Vagina (tissue), 2 donors: ENCODE results near the gene GAL3ST1. TPM values are rescaled to one million over a fixed set of nuclear protein-coding genes. Genes with fewer than 3 reads are reported as not detected.

Source experiments
- DNase-seq, 2 donors: peaks; one replicate each; pipeline ENCODE4 v3.0.0-alpha.2; 2017; ENCODE audit errors: extremely low spot score in 2 of 2
- H3K27ac ChIP-seq: fragments of 200-600 bp; sonication (generic); one replicate; pipeline ENCODE4 v1.5.1; 2019
- H3K27me3 ChIP-seq: fragments of 200-600 bp; sonication (generic); one replicate; pipeline ENCODE4 v1.5.1; 2019
- H3K36me3 ChIP-seq, 2 donors: fragments of 200-600 bp; sonication (generic); one replicate each; pipeline ENCODE4 v1.5.1; 2017 to 2019
- H3K4me1 ChIP-seq: fragments of 200-600 bp; sonication (generic); one replicate; pipeline ENCODE4 v1.5.1; 2019
- H3K4me3 ChIP-seq, 2 donors: fragments of 200-600 bp; sonication (generic); 1 replicate in 1 of 2; 2 replicates in 1 of 2; pipeline ENCODE4 v1.5.1; 2016 to 2019
- H3K9me3 ChIP-seq: fragments of 200-600 bp; sonication (generic); one replicate; pipeline ENCODE4 v1.5.1; 2019
- POLR2A ChIP-seq, 2 donors: fragments of 450-650 bp; IDR thresholded peaks; one replicate each; pipeline ENCODE4 v1.6.1; 2017; ENCODE audit warnings: antibody characterized with exemption in 2 of 2, mild to moderate bottlenecking in 2 of 2, moderate library complexity in 2 of 2
- POLR2AphosphoS5 ChIP-seq, 2 donors: sonication (generic); formaldehyde crosslinking; IDR thresholded peaks; one replicate each; pipeline ENCODE4 v1.9.0; 2017; ENCODE audit warnings: antibody characterized with exemption in 2 of 2, mild to moderate bottlenecking in 2 of 2, low read depth in 1 of 2; ENCODE audit not compliant: insufficient read depth in 1 of 2
- intact Hi-C: fragments of 100-400 bp; cut with DNase I; formaldehyde crosslinking; loops from one replicate; pipeline ENCODE4 v1.15.1; 2023
- total RNA-seq: library from RNA; depleted of rRNA; stranded (reverse); fragments of >200 nt; gene quantifications from one replicate; pipeline ENCODE4 v1.2.3, GENCODE V29; 2016
- TF ChIP-seq, protein P1 (sequence below), 3 experiments: fragments of 450-650 bp in 2 of 3; fragments of 200-600 bp in 1 of 3; sonication (generic) in 1 of 3; IDR thresholded peaks; one replicate each; pipeline ENCODE4 v1.5.1; 2017 to 2019; ENCODE audit warnings: antibody characterized with exemption in 3 of 3, mild to moderate bottlenecking in 2 of 3, moderate library complexity in 2 of 3

GAL3ST1 gene
- total RNA-seq, 1 donor from 2014 or later: not detected

DNA sequence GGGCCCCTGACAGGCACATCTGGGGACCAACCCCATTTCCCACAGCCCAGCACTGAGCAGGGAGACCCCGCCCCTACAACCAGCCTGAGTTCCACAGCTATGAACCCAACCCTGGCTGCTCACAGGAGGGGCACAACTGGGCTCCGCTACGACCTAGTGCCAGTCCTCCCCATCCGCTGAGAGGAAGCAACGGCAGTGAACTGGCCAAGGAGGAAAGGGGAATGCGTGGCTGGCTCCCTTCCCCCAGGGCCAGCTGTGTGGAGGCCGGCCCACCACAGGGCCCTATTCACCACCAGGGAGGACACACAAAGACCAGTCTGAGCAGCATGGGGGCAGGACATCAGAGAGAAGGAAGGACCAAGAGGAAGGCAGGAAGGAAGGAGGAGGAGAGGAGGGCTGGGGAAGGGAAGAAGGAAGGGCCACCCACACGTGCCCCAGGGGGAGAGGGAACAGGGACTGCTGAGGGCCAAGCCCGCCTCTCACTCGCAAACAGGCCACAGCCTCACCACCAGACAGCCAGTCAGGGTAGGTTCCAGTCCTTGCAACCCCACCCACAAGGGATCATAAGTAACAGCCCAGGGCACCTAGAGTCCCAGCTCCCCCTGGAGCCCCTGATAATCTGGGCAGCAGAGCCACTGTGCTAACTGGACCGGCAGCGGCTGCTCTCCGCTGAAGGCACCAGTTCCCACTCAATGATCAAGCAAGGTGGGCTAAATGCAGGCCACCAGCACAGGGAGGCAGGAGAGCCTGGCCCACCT is 8.5 kb upstream of the GAL3ST1 start:
- no peak overlapping the region for H3K27ac ChIP-seq
- DNase-seq: no peak
- H3K9me3 ChIP-seq: no peaks in the 10 kb centered on the region
- no peak for TF ChIP-seq POLR2A (IDR thresholded peaks at IDR 0.05)
- TF ChIP-seq POLR2AphosphoS5 (IDR thresholded peaks at IDR 0.05; ENCODE audit: insufficient read depth in 1 of 2, low read depth in 1 of 2): no peak
- TF ChIP-seq, protein P1, sequence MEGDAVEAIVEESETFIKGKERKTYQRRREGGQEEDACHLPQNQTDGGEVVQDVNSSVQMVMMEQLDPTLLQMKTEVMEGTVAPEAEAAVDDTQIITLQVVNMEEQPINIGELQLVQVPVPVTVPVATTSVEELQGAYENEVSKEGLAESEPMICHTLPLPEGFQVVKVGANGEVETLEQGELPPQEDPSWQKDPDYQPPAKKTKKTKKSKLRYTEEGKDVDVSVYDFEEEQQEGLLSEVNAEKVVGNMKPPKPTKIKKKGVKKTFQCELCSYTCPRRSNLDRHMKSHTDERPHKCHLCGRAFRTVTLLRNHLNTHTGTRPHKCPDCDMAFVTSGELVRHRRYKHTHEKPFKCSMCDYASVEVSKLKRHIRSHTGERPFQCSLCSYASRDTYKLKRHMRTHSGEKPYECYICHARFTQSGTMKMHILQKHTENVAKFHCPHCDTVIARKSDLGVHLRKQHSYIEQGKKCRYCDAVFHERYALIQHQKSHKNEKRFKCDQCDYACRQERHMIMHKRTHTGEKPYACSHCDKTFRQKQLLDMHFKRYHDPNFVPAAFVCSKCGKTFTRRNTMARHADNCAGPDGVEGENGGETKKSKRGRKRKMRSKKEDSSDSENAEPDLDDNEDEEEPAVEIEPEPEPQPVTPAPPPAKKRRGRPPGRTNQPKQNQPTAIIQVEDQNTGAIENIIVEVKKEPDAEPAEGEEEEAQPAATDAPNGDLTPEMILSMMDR (IDR thresholded peaks at IDR 0.05): no peak
- H3K4me3 ChIP-seq: no peak overlapping the region
- H3K27me3 ChIP-seq: no peaks in the 10 kb centered on the region
- intact Hi-C loops: no loop called here
- no peaks in the 10 kb centered on the region for H3K4me1 ChIP-seq
- peaks cover 10 to 100% of the 10 kb centered on the region in 2 donors for H3K36me3 ChIP-seq

DNA sequence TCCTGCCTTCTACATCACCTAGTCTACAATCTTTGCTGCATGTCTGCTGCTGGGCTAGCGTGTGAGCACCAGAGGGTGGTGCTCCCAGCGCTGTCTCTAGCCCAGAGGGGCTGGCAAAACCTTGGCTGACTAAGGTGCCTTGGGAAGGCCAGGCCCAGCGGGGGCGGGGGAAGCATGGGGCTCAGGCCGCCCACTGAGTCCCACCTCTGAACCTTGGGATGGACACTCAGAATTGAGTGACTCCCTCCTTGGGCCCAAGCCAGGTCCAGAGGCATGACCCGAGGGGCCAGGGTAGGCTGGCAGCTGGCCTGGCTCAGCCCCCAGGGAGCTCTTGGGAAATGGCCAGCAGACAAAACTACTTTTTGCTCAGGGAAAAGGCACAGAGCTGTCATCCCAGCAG is 7.6 kb upstream of the GAL3ST1 start:
- Histone ChIP-seq H3K9me3 (no peaks in the 10 kb centered on the region), H3K36me3 (peaks cover 10 to 99% of the 10 kb centered on the region in 2 donors), H3K27me3 (no peaks in the 10 kb centered on the region), H3K4me1 (no peaks in the 10 kb centered on the region), H3K27ac (no peak overlapping the region), H3K4me3 (no peak overlapping the region)
- DNase-seq: no peak
- TF ChIP-seq POLR2AphosphoS5 (IDR thresholded peaks at IDR 0.05; ENCODE audit: insufficient read depth in 1 of 2, low read depth in 1 of 2) (no peak), POLR2A (IDR thresholded peaks at IDR 0.05) (no peak)
- TF ChIP-seq, protein P1 (IDR thresholded peaks at IDR 0.05): no peak
- intact Hi-C loops: no loop called here

DNA sequence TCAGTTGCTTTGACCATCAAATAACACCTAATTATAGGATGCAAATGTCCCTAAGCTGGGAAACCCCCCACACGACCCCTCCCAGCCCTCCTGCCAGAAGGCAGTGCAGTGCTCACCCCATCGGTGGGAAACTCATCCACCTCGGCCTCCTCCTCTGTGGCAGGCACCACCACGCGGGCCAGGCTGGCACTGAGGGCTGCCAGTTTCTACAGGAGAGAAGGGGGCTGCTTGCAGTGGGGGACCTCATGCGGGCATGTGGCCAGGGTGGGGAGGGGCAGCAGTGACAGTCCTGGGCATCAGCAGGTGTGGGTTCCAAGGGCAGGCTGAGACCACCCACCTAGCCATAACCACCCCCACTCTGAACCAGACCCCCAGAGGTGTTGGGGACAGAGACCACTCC is 6.4 kb upstream of the GAL3ST1 start:
- H3K36me3 ChIP-seq: peaks cover 10 to 99% of the 10 kb centered on the region in 2 donors
- peaks cover 3% of the 10 kb centered on the region for H3K4me1 ChIP-seq
- H3K4me3 ChIP-seq: no peak overlapping the region
- no peaks in the 10 kb centered on the region for H3K27me3 ChIP-seq
- intact Hi-C loops: no loop called here
- DNase-seq: no peak
- no peak for TF ChIP-seq POLR2A (IDR thresholded peaks at IDR 0.05)
- TF ChIP-seq POLR2AphosphoS5 (IDR thresholded peaks at IDR 0.05; ENCODE audit: insufficient read depth in 1 of 2, low read depth in 1 of 2): no peak
- TF ChIP-seq, protein P1 (IDR thresholded peaks at IDR 0.05): no peak
- no peak overlapping the region for H3K27ac ChIP-seq
- no peaks in the 10 kb centered on the region for H3K9me3 ChIP-seq

DNA sequence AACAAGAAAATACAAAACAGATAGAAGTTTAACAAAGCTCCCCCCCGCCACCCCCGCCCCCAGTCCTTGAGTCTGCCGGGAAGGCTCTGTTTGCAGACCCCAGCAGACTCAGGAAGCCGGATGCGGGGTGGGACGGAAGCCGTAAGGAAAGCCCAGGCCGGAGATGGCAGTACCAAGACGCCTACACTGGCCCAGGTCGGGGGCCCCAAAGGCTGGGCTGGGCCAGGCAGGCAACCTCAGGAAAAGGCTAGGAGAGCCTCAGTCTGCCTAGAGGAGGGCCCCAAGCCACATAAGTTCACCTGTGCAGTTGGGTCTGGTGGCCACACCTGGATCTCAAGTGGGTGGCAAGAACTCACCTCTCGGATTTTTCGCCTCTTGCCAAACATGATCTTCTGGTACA is 4.0 kb upstream of the GAL3ST1 start:
- Histone ChIP-seq H3K9me3 (no peaks in the 10 kb centered on the region), H3K4me1 (peaks cover 16% of the 10 kb centered on the region), H3K27ac (no peak overlapping the region), H3K27me3 (no peaks in the 10 kb centered on the region), H3K36me3 (peaks cover 10 to 78% of the 10 kb centered on the region in 2 donors), H3K4me3 (no peak overlapping the region)
- no peak for DNase-seq
- intact Hi-C loops: no loop called here
- TF ChIP-seq, protein P1 (IDR thresholded peaks at IDR 0.05): no peak
- TF ChIP-seq POLR2A (IDR thresholded peaks at IDR 0.05) (no peak), POLR2AphosphoS5 (IDR thresholded peaks at IDR 0.05; ENCODE audit: insufficient read depth in 1 of 2, low read depth in 1 of 2) (no peak)

DNA sequence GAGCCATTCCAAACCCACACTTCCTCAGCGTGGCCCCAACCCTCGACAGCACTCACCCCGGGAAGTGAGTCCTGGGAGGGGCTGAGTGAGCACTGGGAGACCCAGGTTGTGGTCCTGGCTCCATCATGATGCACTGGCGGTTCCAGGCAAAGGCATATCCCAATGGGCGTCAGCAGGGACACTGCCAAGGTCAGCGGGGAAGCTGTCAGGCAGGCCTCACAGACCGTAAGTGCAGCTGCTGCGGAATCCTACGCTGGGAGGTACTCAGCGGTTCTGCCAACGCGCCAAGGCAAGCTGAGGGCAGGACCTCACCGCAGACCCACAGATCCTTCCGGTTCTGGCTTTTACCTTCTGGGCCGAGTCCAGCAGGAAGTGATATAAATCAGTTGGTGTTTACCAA is 1.4 kb upstream of the GAL3ST1 start:
- H3K4me3 ChIP-seq: no peak overlapping the region
- no peaks in the 10 kb centered on the region for H3K27me3 ChIP-seq
- no peak for DNase-seq
- H3K9me3 ChIP-seq: no peaks in the 10 kb centered on the region
- H3K4me1 ChIP-seq: peaks cover 16% of the 10 kb centered on the region
- intact Hi-C loops: no loop called here
- no peak for TF ChIP-seq POLR2AphosphoS5 (IDR thresholded peaks at IDR 0.05; ENCODE audit: insufficient read depth in 1 of 2, low read depth in 1 of 2)
- TF ChIP-seq POLR2A (IDR thresholded peaks at IDR 0.05): no peak
- TF ChIP-seq, protein P1 (IDR thresholded peaks at IDR 0.05): no peak
- no peak overlapping the region for H3K27ac ChIP-seq
- H3K36me3 ChIP-seq: peaks cover 10 to 52% of the 10 kb centered on the region in 2 donors
